Spleen (tissue), 7 donors: ENCODE data around the gene IGSF22.

ENCODE experiments used
- CTCF ChIP-seq, 11 experiments: fragments of 200-600 bp in 7 of 11; fragments of 450-650 bp in 4 of 11; sonication (generic) in 4 of 11; IDR thresholded peaks in 8 of 11; conservative IDR thresholded peaks in 3 of 11; 1 replicate in 7 of 11; 2 replicates in 4 of 11; pipeline versions ENCODE4 v1.4.0 to v1.8.0; 2016 to 2021; ENCODE audit warnings: antibody characterized with exemption in 11 of 11, inconsistent platforms in 4 of 11, mild to moderate bottlenecking in 1 of 11
- POLR2A ChIP-seq, 3 donors: fragments of 450-650 bp; IDR thresholded peaks; one replicate each; pipeline ENCODE4 v1.5.1; 2017; ENCODE audit warnings: antibody characterized with exemption in 3 of 3, mild to moderate bottlenecking in 1 of 3
- POLR2AphosphoS5 ChIP-seq, 3 donors: sonication (generic); formaldehyde crosslinking; IDR thresholded peaks; one replicate each; pipeline ENCODE4 v1.5.1; 2017; ENCODE audit warnings: antibody characterized with exemption in 3 of 3
- donor health status: DM: no; HTN: no; CAD: no; lungs with moderate emphysema.
- donor health status: DM: no; HTN: no; CAD: no.
- donor health status: DM: no; HTN: no; CAD: no.

- no peak for TF ChIP-seq CTCF (IDR thresholded peaks at IDR 0.05 in 8 of 11, conservative IDR thresholded peaks at IDR 0.05 in 3 of 11)
- no peak for TF ChIP-seq POLR2A (IDR thresholded peaks at IDR 0.05)
- TF ChIP-seq POLR2AphosphoS5 (IDR thresholded peaks at IDR 0.05): peak; percentile 66 to 75 (median 69)
These were observed 20.2 kb downstream of the IGSF22 start for GRCh38 chr11:18705651-18706281.
